Aorta (tissue), 5 donors: ENCODE results near the gene RIPOR3. TPM values are rescaled to one million over a fixed set of nuclear protein-coding genes. Genes with fewer than 3 reads are reported as not detected.
"Not testable (repeated sequence)": the region's sequence is repeated elsewhere in the genome, so short reads cannot be mapped to it uniquely, and the experiment has no call there.

Source experiments
- ATAC-seq: fragments of 200-7000 bp; cut with Tn5 transposase; one replicate; pipeline ENCODE4 v1.9.1; 2022; ENCODE audit warnings: moderate library complexity; ENCODE audit not compliant: low FRiP score
- DNase-seq, 2 donors: peaks; one replicate each; pipeline ENCODE4 v3.0.0-alpha.2; 2020
- H3K27ac ChIP-seq, 2 donors: one replicate each; pipeline ENCODE4 v1.5.1; 2013; ENCODE audit warnings: low read length in 2 of 2, mild to moderate bottlenecking in 2 of 2, moderate library complexity in 2 of 2, control low read depth in 1 of 2, inconsistent platforms in 1 of 2, low read depth in 1 of 2
- H3K27me3 ChIP-seq, 2 donors: one replicate each; pipeline ENCODE4 v1.6.1; 2013; ENCODE audit warnings: control low read depth in 1 of 2, low read length in 1 of 2, mild to moderate bottlenecking in 1 of 2, moderate library complexity in 1 of 2; ENCODE audit not compliant: insufficient read depth in 2 of 2, control insufficient read depth in 1 of 2
- H3K36me3 ChIP-seq, 2 donors: one replicate each; pipeline ENCODE4 v1.6.1; 2013; ENCODE audit warnings: control low read depth in 1 of 2, low read length in 1 of 2, mild to moderate bottlenecking in 1 of 2; ENCODE audit not compliant: insufficient read depth in 2 of 2, control insufficient read depth in 1 of 2
- H3K4me1 ChIP-seq, 2 donors: one replicate each; pipeline ENCODE4 v1.6.1; 2013; ENCODE audit warnings: low read length in 2 of 2, control low read depth in 1 of 2, mild to moderate bottlenecking in 1 of 2, moderate library complexity in 1 of 2; ENCODE audit not compliant: insufficient read depth in 2 of 2, control insufficient read depth in 1 of 2
- H3K4me3 ChIP-seq, 2 donors: one replicate each; pipeline ENCODE4 v1.5.1; 2013; ENCODE audit warnings: low read length in 2 of 2, control low read depth in 1 of 2, mild to moderate bottlenecking in 1 of 2
- H3K9me3 ChIP-seq: one replicate; pipeline ENCODE4 v1.6.1; 2013; ENCODE audit warnings: mild to moderate bottlenecking, low read length; ENCODE audit not compliant: control insufficient read depth
- WGBS, 2 donors: extraction: QIAGEN DNeasy Blood & Tissue Kit; methylation state at CpG; one replicate each; pipeline ENCODE4 v1.1.7; 2013; 5-methylcytosine and 5-hydroxymethylcytosine counted together
- intact Hi-C, 2 donors: fragments of 100-400 bp; cut with DNase I; formaldehyde crosslinking; loops; one replicate each; pipeline versions ENCODE4 v1.14.2 to v1.15.0; 2022
- polyA plus RNA-seq, 2 donors: library from polyadenylated mRNA; stranded (reverse); fragments of 200-250 nt; gene quantifications; one replicate each; pipeline ENCODE4 v1.2.3, GENCODE V29; 2013
- total RNA-seq, 2 donors: library from RNA; stranded (reverse); fragmentation: NEBNext Ultra II Directional; extraction: Animal tissue kit (Norgen Biotek cat#: 25700); gene quantifications; one replicate each; pipeline ENCODE4 v1.2.1, GENCODE V29; 2021
- donor health status: healthy with polysubstance abuse.
- donor health status: Bipolar disorder and iron deficiency.
- donor health status: DM: no; HTN: no; CAD: no.
- donor health status: DM: no; HTN: no; CAD: no.
- donor health status: DM: yes; HTN: yes; CAD: no.

Gene RIPOR3
- total and polyA plus RNA-seq, 4 donors, result 0.23 to 8.0 (median 2.3) TPM

GRCh38 chr20:50607436-50607835, 83.9 kb downstream of the RIPOR3 start:
- DNase-seq (no peak), ATAC-seq (no peak)
- H3K9me3 ChIP-seq, result no peaks in the 10 kb centered on the region
- H3K4me1 ChIP-seq, result no peaks in the 10 kb centered on the region
- H3K27ac ChIP-seq, result no peak overlapping the region
- 90 to 95% methylated on average over 9 of the region's 9 CpGs for WGBS, 2 donors
- H3K4me3 ChIP-seq, result no peak overlapping the region
- no peaks in the 10 kb centered on the region for H3K27me3 ChIP-seq
- intact Hi-C loops, result no loop called here
- no peaks in the 10 kb centered on the region for H3K36me3 ChIP-seq

GRCh38 chr20:50605136-50605535, 86.2 kb downstream of the RIPOR3 start:
- H3K27ac ChIP-seq, result no peak overlapping the region
- no peak overlapping the region for H3K4me3 ChIP-seq
- no peaks in the 10 kb centered on the region for H3K4me1 ChIP-seq
- 92 to 95% methylated on average over 5 of the region's 5 CpGs for WGBS, 2 donors
- H3K9me3 ChIP-seq, result no peaks in the 10 kb centered on the region
- H3K36me3 ChIP-seq, result no peaks in the 10 kb centered on the region
- DNase-seq (no peak), ATAC-seq (no peak)
- H3K27me3 ChIP-seq, result no peaks in the 10 kb centered on the region
- intact Hi-C loops, result no loop called here

GRCh38 chr20:50604451-50604850, 86.9 kb downstream of the RIPOR3 start:
- H3K9me3 ChIP-seq, result no peaks in the 10 kb centered on the region
- intact Hi-C loops, result no loop called here
- no peaks in the 10 kb centered on the region for H3K27me3 ChIP-seq
- no peak overlapping the region for H3K4me3 ChIP-seq
- H3K36me3 ChIP-seq, result no peaks in the 10 kb centered on the region
- H3K4me1 ChIP-seq, result no peaks in the 10 kb centered on the region
- WGBS, 2 donors, result 92 to 94% methylated on average over 12 of the region's 12 CpGs
- H3K27ac ChIP-seq, result no peak overlapping the region
- DNase-seq (no peak), ATAC-seq (no peak)

- Histone ChIP-seq H3K4me1 (no peaks in the 10 kb centered on the region), H3K36me3 (no peaks in the 10 kb centered on the region), H3K4me3 (no peak overlapping the region), H3K27ac (no peak overlapping the region), H3K9me3 (no peaks in the 10 kb centered on the region), H3K27me3 (no peaks in the 10 kb centered on the region)
- no peak for ATAC-seq
- no peak for DNase-seq
- intact Hi-C loops, result no loop called here
- WGBS, 2 donors, result 93 to 94% methylated on average over 15 of the region's 15 CpGs
Measured at GRCh38 chr20:50602432-50603088, 88.8 kb downstream of the RIPOR3 start.

DNA sequence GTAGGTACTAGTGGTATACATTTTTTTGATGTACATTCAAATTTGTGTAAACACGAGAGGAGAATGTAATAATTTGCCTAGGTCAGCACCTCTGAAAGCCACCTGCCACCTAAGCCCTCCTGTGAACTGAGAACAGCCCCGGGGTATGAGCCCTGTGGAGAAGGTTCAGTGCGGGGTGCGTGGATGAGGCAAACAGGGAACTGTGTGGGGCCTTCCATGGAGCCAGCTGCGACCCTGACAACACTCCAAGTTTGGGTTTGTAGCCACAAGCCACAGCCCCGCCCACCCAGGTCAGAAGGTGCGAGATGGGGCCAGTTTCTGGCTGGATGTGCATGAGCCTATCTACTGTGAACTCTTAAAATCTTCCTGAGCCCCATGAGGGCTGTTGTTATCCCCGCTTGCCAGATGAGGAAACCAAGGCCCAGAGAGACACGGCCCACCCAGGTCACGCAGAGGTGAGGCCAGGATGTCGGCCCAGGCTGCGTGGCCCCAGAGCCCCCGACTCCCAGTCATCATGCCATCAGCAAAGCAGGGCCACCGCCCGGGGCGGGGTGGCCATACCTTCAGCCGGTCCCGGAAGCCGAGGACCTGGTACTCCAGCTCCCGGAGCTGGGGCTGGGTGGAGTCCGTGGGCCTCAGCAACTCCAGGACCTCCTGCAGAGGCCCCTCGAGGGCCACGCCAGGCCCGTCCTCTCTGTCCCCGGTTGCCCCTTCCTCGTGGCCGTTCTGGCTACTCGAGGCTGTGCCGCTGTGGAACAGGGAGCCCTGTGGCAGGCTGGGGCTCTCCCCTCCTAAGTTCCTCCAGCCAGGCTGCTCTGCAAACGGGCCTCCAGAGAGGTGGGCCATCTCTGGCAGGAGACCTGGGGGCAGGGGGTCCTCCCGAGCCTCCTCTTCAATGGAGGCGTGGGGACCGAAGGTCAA, 89.6 kb downstream of the RIPOR3 start:
- no peak for ATAC-seq

GRCh38 chr20:50600281-50600895, 91.0 kb downstream of the RIPOR3 start:
- ATAC-seq (no peak), DNase-seq (no peak)
- Histone ChIP-seq H3K36me3 (no peaks in the 10 kb centered on the region), H3K4me3 (no peak overlapping the region), H3K4me1 (no peaks in the 10 kb centered on the region), H3K9me3 (no peaks in the 10 kb centered on the region), H3K27me3 (no peaks in the 10 kb centered on the region), H3K27ac (no peak overlapping the region)
- WGBS, 2 donors, result 75 to 77% methylated on average over 12 of the region's 12 CpGs
- intact Hi-C loops, result no loop called here

More for the DNA sequence above, 89.6 kb downstream of the RIPOR3 start:
- no peak overlapping the region for H3K4me3 ChIP-seq
- H3K4me1 ChIP-seq, result no peaks in the 10 kb centered on the region
- no peak for DNase-seq
- no peaks in the 10 kb centered on the region for H3K27me3 ChIP-seq
- WGBS, 2 donors, result 91% methylated on average over 33 of the region's 33 CpGs
- intact Hi-C loops, result no loop called here
- no peak overlapping the region for H3K27ac ChIP-seq
- H3K9me3 ChIP-seq, result no peaks in the 10 kb centered on the region
- H3K36me3 ChIP-seq, result no peaks in the 10 kb centered on the region

DNA sequence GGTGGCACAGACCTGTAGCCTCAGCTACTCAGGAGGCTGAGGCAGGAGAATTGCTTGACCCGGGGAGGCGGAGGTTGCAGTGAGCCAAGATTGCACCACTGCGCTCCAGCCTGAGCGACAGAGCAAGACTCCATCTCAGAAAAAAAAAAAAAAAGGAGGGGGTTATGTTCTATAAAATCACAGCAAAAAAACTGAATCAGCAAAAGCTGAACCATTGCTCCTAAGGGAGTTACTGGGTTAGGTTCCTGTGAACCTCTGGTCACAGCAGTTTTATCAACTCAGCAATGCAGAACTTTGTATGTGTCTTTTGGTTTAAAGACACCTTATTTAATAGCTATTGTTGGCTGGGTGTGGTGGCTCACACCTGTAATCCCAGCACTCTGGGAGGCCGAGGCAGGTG, 92.6 kb downstream of the RIPOR3 start:
- ATAC-seq, H3K27me3 ChIP-seq, H3K4me3 ChIP-seq, H3K9me3 ChIP-seq, DNase-seq, H3K36me3 ChIP-seq, intact Hi-C loops, H3K4me1 ChIP-seq, H3K27ac ChIP-seq: not testable (repeated sequence)
- 95 to 98% methylated on average over 5 of the region's 5 CpGs for WGBS, 2 donors

DNA sequence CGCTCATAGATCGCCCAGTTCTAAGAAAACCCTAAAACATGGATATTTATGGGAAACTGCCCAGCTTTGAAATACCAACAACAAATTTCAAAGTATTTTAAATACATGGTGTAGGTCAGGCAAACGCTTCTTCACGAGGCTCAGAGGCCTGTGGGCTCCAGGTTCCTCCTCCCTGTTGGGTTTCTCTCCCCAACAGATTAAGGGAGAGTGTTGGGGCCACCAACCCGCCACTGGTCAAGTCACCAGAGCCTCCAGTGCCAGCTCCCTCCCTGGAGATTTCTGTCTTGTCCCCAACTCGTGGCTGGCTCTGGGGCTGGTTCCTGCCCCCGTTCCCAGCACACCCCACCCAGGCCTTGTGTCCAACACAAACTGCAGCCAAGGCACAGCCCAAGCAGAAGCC, 93.3 kb downstream of the RIPOR3 start:
- H3K27me3 ChIP-seq, result no peaks in the 10 kb centered on the region
- 71 to 74% methylated on average over 7 of the region's 7 CpGs for WGBS, 2 donors
- no peaks in the 10 kb centered on the region for H3K36me3 ChIP-seq
- ATAC-seq (no peak), DNase-seq (no peak)
- no peaks in the 10 kb centered on the region for H3K4me1 ChIP-seq
- intact Hi-C loops, result no loop called here
- no peaks in the 10 kb centered on the region for H3K9me3 ChIP-seq
- H3K4me3 ChIP-seq, result no peak overlapping the region
- H3K27ac ChIP-seq, result no peak overlapping the region
